Subcutaneous abdominal adipose tissue (tissue), 5 donors: ENCODE data around the gene ZNF426.
"Not testable (repeated sequence)": the region's sequence is repeated elsewhere in the genome, so short reads cannot be mapped to it uniquely, and the experiment has no call there.

Source experiments
- H3K27ac ChIP-seq: one replicate; pipeline ENCODE4 v1.7.0; 2013; ENCODE audit warnings: low read depth, mild to moderate bottlenecking, inconsistent platforms, low read length, moderate library complexity
- H3K27me3 ChIP-seq, 5 donors: one replicate each; pipeline ENCODE4 v1.7.0; 2013; ENCODE audit warnings: low read length in 5 of 5, inconsistent platforms in 1 of 5; ENCODE audit not compliant: control insufficient read depth in 5 of 5, insufficient read depth in 4 of 5
- H3K36me3 ChIP-seq, 5 donors: one replicate each; pipeline ENCODE4 v1.7.0; 2013; ENCODE audit warnings: low read length in 5 of 5; ENCODE audit not compliant: control insufficient read depth in 5 of 5, insufficient read depth in 5 of 5
- H3K4me1 ChIP-seq, 5 donors: one replicate each; pipeline ENCODE4 v1.7.0; 2013; ENCODE audit warnings: low read length in 5 of 5, mild to moderate bottlenecking in 3 of 5, moderate library complexity in 1 of 5; ENCODE audit not compliant: control insufficient read depth in 5 of 5, insufficient read depth in 5 of 5
- H3K4me3 ChIP-seq, 5 donors: one replicate each; pipeline ENCODE4 v1.7.0; 2013; ENCODE audit warnings: low read length in 5 of 5, low read depth in 1 of 5
- H3K9ac ChIP-seq, 5 donors: one replicate each; pipeline ENCODE4 v1.7.0; 2013; ENCODE audit warnings: low read length in 5 of 5, mild to moderate bottlenecking in 4 of 5, moderate library complexity in 3 of 5
- H3K9me3 ChIP-seq, 5 donors: one replicate each; pipeline ENCODE4 v1.7.0; 2013; ENCODE audit warnings: low read length in 5 of 5; ENCODE audit not compliant: control insufficient read depth in 5 of 5
- donor health status: healthy.
- donor health status: healthy.
- donor health status: healthy.
- donor health status: healthy.
- donor health status: healthy.

The ZNF426 gene

DNA sequence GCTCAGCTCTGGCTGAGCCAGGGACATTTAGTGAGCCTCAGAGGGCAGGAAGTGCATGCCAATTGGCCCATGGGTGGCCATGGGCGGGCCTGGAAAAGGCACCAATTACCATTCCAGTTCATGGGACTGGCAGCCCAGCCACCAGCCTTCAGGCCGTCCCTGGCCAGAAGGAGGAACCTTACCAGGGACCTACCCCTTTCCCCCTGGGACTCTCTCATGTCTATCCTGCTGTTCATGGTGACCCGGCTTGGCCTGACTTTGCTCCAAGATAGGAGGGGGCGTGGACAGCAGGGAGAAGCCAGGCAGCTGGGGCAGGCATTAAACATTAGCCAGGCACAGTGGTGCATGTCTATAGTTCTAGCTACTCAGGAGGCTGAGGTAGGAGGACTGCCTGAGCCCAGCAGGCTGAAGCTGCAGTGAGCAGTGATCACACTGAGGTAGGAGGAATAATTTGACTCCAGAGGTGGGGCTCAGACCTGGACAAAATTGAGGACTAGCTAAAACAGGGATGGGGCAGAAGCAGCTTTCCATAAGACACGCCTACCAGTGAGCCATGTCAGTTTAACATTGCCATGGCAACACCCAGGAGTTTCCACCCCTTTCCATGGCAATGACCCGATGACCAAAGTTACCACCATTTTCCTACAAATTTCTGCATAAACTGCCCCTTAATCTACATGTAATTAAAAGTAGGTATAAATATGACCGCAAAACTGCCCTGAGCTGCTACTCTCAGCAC, 14.3 kb upstream of the ZNF426 start:
- H3K27me3 ChIP-seq: no peaks in the 10 kb centered on the region
- H3K27ac ChIP-seq: no peak overlapping the region
- H3K9ac ChIP-seq: no peak overlapping the region
- H3K4me1 ChIP-seq: no peaks in the 10 kb centered on the region
- H3K4me3 ChIP-seq: peak overlapping the region in 1 of 5 donors; percentile 23
- peaks cover 6 to 51% (median 15%) of the 10 kb centered on the region in 5 donors for H3K9me3 ChIP-seq
- no peaks in the 10 kb centered on the region for H3K36me3 ChIP-seq

DNA sequence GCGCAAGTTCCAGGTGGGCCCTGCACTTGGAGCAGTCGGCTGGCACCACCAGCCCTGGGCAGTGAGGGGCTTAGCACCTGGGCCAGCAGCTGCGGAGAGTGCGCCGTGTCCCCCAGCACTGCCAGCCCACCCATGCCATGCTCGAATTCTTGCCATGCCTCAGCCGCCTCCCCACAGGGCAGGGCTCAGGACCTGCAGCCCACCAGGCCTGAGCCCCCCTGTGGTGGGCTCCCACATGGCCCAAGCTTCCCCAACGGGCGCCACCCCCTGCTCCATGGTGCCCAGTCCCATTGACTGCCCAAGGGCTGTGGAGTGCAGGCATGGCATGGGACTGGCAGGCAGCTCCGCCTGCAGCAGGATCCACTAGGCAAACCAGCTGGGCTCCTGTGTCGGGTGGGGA, 9.4 kb upstream of the ZNF426 start:
- H3K27ac ChIP-seq: no peak overlapping the region
- peaks cover 0 to 45% (median 15%) of the 10 kb centered on the region in 5 donors for H3K9me3 ChIP-seq
- no peak overlapping the region for H3K4me3 ChIP-seq
- no peaks in the 10 kb centered on the region for H3K27me3 ChIP-seq
- H3K9ac ChIP-seq: no peak overlapping the region
- no peaks in the 10 kb centered on the region for H3K4me1 ChIP-seq
- H3K36me3 ChIP-seq: no peaks in the 10 kb centered on the region

DNA sequence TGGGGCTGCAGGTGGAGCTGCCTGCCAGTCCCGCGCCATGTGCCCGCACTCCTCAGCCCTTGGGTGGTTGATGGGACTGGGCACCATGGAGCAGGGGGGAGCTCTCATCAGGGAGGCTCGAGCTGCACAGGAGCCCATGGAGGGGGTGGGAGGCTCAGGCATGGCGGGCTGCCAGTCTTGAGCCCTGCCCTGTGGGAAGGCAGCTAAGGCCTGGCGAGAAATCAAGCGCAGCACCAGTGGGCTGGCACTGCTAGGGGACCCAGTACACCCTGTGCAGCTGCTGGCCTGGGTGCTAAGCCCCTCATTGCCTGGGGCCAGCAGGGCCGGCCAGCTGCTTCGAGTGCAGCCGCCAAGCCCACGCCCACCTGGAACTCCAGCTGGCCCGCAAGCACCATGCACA, 2.8 kb upstream of the ZNF426 start:
- not testable (repeated sequence) for H3K27me3 ChIP-seq, H3K9ac ChIP-seq, H3K36me3 ChIP-seq, H3K27ac ChIP-seq, H3K4me3 ChIP-seq
- peaks cover 0 to 16% (median 15%) of the 10 kb centered on the region in 5 donors for H3K4me1 ChIP-seq
- H3K9me3 ChIP-seq: peaks cover 2 to 17% (median 6%) of the 10 kb centered on the region in 5 donors

DNA sequence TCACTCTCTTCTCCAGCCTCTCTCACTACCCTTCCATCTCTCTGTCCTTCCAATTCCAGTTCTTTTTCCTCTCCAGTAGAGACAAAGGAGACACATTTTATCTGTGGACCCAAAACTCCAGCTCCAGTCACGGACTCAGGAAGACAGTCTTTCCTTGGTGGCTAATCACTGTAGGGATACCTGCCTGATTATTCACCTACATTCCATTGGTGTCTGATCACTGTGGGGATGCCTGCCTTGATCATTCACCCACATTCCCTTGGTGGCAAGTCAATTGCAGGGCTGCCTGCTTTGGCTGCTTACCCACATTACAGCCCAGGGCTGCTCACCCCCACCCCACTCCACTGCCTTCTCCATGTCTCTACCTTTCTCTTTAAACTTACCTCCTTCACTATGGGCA, 1.5 kb upstream of the ZNF426 start:
- peaks cover 0 to 16% (median 15%) of the 10 kb centered on the region in 5 donors for H3K4me1 ChIP-seq
- H3K9me3 ChIP-seq: peaks cover 2 to 24% (median 17%) of the 10 kb centered on the region in 5 donors
- peaks cover 7 to 17% (median 16%) of the 10 kb centered on the region in 5 donors for H3K36me3 ChIP-seq
- H3K27me3 ChIP-seq, H3K9ac ChIP-seq, H3K27ac ChIP-seq: not testable (repeated sequence)
- peak overlapping the region in 3 of 5 donors; percentile 13 to 99 (median 89) for H3K4me3 ChIP-seq

DNA sequence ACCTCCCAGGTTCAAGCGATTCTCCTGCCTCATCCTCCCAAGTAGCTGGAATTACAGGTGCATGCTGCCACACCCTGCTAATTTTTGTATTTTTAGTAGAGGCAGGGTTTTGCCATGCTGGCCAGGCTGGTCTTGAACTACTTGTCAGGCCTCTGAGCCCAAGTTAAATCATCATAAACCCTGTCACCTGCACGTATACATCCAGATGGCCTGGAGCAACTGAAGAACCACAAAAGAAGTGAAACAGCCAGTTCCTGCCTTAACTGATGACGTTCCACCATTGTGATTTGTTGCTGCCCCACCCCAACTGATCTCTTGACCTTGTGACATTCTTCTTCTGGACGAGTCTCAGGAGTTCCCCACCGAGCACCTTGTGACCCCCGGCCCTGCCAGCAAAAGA, 756 bp upstream of the ZNF426 start:
- Histone ChIP-seq H3K9ac (peak overlapping the region in 3 of 5 donors; percentile 95 to 98 (median 97)), H3K9me3 (peaks cover 2 to 23% (median 22%) of the 10 kb centered on the region in 5 donors), H3K4me1 (peaks cover 0 to 16% (median 15%) of the 10 kb centered on the region in 5 donors), H3K27ac (peak overlapping the region; percentile 95), H3K4me3 (peak overlapping the region; percentile 50 to 99 (median 98)), H3K36me3 (peaks cover 7 to 24% (median 23%) of the 10 kb centered on the region in 5 donors)
- H3K27me3 ChIP-seq: not testable (repeated sequence)

DNA sequence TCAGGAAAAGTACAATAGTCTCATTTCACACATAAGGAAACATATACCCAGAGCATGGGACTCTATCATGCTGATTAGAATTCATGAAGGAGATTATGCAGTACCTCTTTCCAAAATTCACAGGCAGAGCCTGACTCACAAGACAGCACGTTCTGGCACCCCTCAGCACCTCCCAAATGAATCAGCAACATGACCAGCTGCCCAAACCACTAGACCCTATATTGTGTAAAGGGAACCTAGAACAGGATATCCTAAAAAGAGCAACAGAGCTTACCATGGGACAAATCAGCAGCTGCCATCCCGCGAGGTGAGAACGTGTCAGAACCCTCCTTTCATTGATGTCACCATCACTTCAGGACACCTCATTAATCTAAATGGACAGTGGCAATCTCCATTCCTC, 2.5 kb downstream of the ZNF426 start:
- peaks cover 25 to 56% (median 54%) of the 10 kb centered on the region in 5 donors for H3K36me3 ChIP-seq

DNA sequence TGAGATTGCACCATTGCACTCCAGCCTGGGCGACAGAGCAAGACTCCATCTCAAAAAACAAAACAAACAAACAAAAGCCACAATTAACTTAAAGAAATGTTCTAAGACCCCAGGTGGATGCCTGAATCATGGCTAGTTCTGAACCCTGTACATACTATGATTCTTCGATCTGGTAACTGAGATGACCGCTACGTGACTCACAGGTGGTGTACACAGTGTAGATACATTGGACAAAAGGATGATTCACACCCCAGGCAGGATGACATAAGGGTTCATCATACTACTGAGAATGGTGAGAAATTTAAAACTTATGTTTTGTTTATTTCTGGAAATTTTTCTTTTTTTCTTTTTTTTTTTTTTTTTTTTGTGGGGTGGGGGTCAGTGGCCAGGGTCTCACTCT, 6.5 kb downstream of the ZNF426 start:
- Histone ChIP-seq H3K36me3 (peaks cover 54 to 93% (median 87%) of the 10 kb centered on the region in 5 donors), H3K27me3 (peaks cover 0 to 3% (median 0%) of the 10 kb centered on the region in 5 donors), H3K4me1 (peaks cover 0 to 9% (median 0%) of the 10 kb centered on the region in 5 donors), H3K27ac (no peak overlapping the region), H3K9ac (no peak overlapping the region), H3K4me3 (peak overlapping the region in 4 of 5 donors; percentile 13 to 59 (median 38)), H3K9me3 (peaks cover 60 to 92% (median 83%) of the 10 kb centered on the region in 5 donors)

More for the DNA sequence above, 2.5 kb downstream of the ZNF426 start:
- Histone ChIP-seq H3K9ac (no peak overlapping the region), H3K9me3 (peaks cover 25 to 55% (median 49%) of the 10 kb centered on the region in 5 donors), H3K27ac (no peak overlapping the region), H3K27me3 (no peaks in the 10 kb centered on the region), H3K4me3 (peak overlapping the region in 4 of 5 donors; percentile 14 to 45 (median 32)), H3K4me1 (peaks cover 0 to 16% (median 15%) of the 10 kb centered on the region in 5 donors)

DNA sequence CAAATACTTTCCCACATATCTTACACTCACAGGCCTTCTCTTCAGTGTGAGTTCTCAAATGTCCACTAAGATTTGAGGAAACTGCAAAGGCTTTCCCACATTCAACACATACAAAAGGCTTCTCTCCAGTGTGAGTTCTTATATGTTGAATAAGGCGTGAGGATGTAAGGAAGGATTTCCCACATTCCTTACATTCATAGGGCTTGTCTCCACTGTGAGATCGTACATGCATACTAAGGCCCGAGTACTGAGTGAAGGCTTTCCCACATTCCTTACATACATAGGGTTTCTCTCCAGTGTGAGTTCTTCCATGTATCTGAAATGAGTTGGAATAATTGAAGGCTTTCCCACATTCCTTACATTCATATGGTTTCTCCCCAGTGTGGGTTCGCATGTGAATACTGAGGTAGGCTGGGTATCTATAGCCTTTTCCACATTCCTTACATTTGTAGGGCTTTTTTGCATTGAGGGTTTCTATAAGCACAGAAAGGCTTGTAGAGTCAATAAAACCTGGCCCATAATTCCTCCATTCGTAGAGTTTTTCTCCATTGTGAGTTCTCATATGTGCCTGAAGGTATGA, 9.6 kb downstream of the ZNF426 start:
- Histone ChIP-seq H3K27ac (no peak overlapping the region), H3K36me3 (peaks cover 59 to 77% (median 67%) of the 10 kb centered on the region in 5 donors), H3K9me3 (peaks cover 78 to 93% (median 91%) of the 10 kb centered on the region in 5 donors), H3K4me1 (peaks cover 0 to 12% (median 0%) of the 10 kb centered on the region in 5 donors), H3K9ac (peak overlapping the region in 1 of 5 donors; percentile 84), H3K27me3 (peaks cover 0 to 3% (median 0%) of the 10 kb centered on the region in 5 donors), H3K4me3 (peak overlapping the region; percentile 31 to 75 (median 60))

DNA sequence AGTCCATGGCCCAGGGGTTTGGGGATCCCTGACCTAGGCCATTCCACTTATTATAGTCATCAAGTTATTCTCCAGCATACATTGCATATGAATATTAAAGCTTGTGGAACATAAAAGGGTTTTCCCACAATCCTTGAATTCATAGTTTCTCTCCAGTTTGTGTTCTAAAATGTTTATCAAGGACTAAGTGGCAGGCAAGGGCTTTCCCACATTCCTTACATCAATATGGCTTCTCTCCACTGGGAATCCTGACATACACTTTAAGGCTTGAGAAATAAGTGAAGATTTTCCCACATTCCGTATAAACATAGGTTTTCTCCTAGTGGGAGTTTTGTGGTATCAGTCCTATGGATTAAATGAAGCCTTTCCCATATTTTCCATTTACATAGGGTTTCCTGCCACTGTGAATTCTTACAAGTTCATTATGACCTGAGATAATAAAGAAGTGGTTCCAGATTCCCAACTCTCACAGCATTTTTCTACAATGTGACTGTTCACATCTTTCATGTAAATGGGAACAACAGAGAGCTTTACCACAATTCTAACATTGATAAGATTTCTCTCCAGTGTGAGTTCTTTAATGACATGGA, 14.5 kb downstream of the ZNF426 start:
- no peak overlapping the region for H3K27ac ChIP-seq
- H3K27me3 ChIP-seq: peaks cover 0 to 3% (median 0%) of the 10 kb centered on the region in 5 donors
- peaks cover 0 to 14% (median 0%) of the 10 kb centered on the region in 5 donors for H3K4me1 ChIP-seq
- peak overlapping the region; percentile 4 to 61 (median 54) for H3K4me3 ChIP-seq
- peaks cover 70 to 94% (median 93%) of the 10 kb centered on the region in 5 donors for H3K9me3 ChIP-seq
- peaks cover 13 to 33% (median 27%) of the 10 kb centered on the region in 5 donors for H3K36me3 ChIP-seq
- peak overlapping the region in 1 of 5 donors; percentile 63 for H3K9ac ChIP-seq
